ENCODE results near the gene STAT3.
"Not testable (repeated sequence)": the region's sequence is repeated elsewhere in the genome, so short reads cannot be mapped to it uniquely, and the experiment has no call there.

The STAT3 gene

GRCh38 chr17:42309986-42310786 is 78.1 kb downstream of the STAT3 start:
- Histone ChIP-seq H3K9me3 (ENCODE audit: control insufficient read depth, insufficient read depth, low read length) (no peaks in the 10 kb centered on the region), H3K4me1 (ENCODE audit: control insufficient read depth, insufficient read depth, low read length) (peaks cover 10% of the 10 kb centered on the region), H3K4me3 (ENCODE audit: low read length) (no peak overlapping the region), H3K27ac (ENCODE audit: low read length) (no peak overlapping the region), H3K36me3 (ENCODE audit: control insufficient read depth, insufficient read depth, low read length) (0 out of 2 replicates have a peak, but pooled peaks cover 5% of the 10 kb centered on the region), H3K27me3 (ENCODE audit: control insufficient read depth, insufficient read depth, low read length) (no peaks in the 10 kb centered on the region)
- no CpG with 5 or more reads among the region's 19 CpGs for WGBS (ENCODE audit: insufficient coverage, insufficient read length)
- DNase-seq (ENCODE audit: low read depth, low spot score) = no peak

GRCh38 chr17:42309142-42309541 is 79.1 kb downstream of the STAT3 start:
- H3K27ac ChIP-seq (ENCODE audit: low read length) = no peak overlapping the region
- no CpG with 5 or more reads among the region's 9 CpGs for WGBS (ENCODE audit: insufficient coverage, insufficient read length)

GRCh38 chr17:42308446-42308845 is 79.8 kb downstream of the STAT3 start:
- no peak for DNase-seq (ENCODE audit: low read depth, low spot score)
- Histone ChIP-seq H3K27ac (ENCODE audit: low read length) (no peak overlapping the region), H3K4me3 (ENCODE audit: low read length) (no peak overlapping the region), H3K27me3 (ENCODE audit: control insufficient read depth, insufficient read depth, low read length) (no peaks in the 10 kb centered on the region), H3K9me3 (ENCODE audit: control insufficient read depth, insufficient read depth, low read length) (no peaks in the 10 kb centered on the region), H3K36me3 (ENCODE audit: control insufficient read depth, insufficient read depth, low read length) (no peaks in the 10 kb centered on the region), H3K4me1 (ENCODE audit: control insufficient read depth, insufficient read depth, low read length) (peaks cover 10% of the 10 kb centered on the region)
- WGBS (ENCODE audit: insufficient coverage, insufficient read length) = no CpG with 5 or more reads among the region's 7 CpGs

More at GRCh38 chr17:42309142-42309541, 79.1 kb downstream of the STAT3 start:
- no peaks in the 10 kb centered on the region for H3K27me3 ChIP-seq (ENCODE audit: control insufficient read depth, insufficient read depth, low read length)
- no peak overlapping the region for H3K4me3 ChIP-seq (ENCODE audit: low read length)
- no peaks in the 10 kb centered on the region for H3K9me3 ChIP-seq (ENCODE audit: control insufficient read depth, insufficient read depth, low read length)
- DNase-seq (ENCODE audit: low read depth, low spot score) = no peak
- peaks cover 10% of the 10 kb centered on the region for H3K4me1 ChIP-seq (ENCODE audit: control insufficient read depth, insufficient read depth, low read length)
- 0 out of 2 replicates have a peak, but pooled peaks cover 3% of the 10 kb centered on the region for H3K36me3 ChIP-seq (ENCODE audit: control insufficient read depth, insufficient read depth, low read length)

- Histone ChIP-seq H3K4me3 (ENCODE audit: low read length) (no peak overlapping the region), H3K4me1 (ENCODE audit: control insufficient read depth, insufficient read depth, low read length) (peaks cover 5% of the 10 kb centered on the region; the same call in 1 of the 2 replicates)
These were observed 80.8 kb downstream of the STAT3 start for GRCh38 chr17:42307362-42307927.

GRCh38 chr17:42306385-42306667 is 81.9 kb downstream of the STAT3 start:
- H3K27me3 ChIP-seq (ENCODE audit: control insufficient read depth, insufficient read depth, low read length) = no peaks in the 10 kb centered on the region
- DNase-seq (ENCODE audit: low read depth, low spot score) = no peak
- no peak overlapping the region for H3K27ac ChIP-seq (ENCODE audit: low read length)
- peaks cover 5% of the 10 kb centered on the region; the same call in 1 of the 2 replicates for H3K4me1 ChIP-seq (ENCODE audit: control insufficient read depth, insufficient read depth, low read length)
- H3K9me3 ChIP-seq (ENCODE audit: control insufficient read depth, insufficient read depth, low read length) = no peaks in the 10 kb centered on the region
- no peaks in the 10 kb centered on the region for H3K36me3 ChIP-seq (ENCODE audit: control insufficient read depth, insufficient read depth, low read length)
- WGBS (ENCODE audit: insufficient coverage, insufficient read length) = no CpG with 5 or more reads among the region's 5 CpGs
- H3K4me3 ChIP-seq (ENCODE audit: low read length) = no peak overlapping the region

More at GRCh38 chr17:42307362-42307927, 80.8 kb downstream of the STAT3 start:
- no peak for DNase-seq (ENCODE audit: low read depth, low spot score)
- H3K27ac ChIP-seq (ENCODE audit: low read length) = no peak overlapping the region
- H3K9me3 ChIP-seq (ENCODE audit: control insufficient read depth, insufficient read depth, low read length) = no peaks in the 10 kb centered on the region
- no peaks in the 10 kb centered on the region for H3K27me3 ChIP-seq (ENCODE audit: control insufficient read depth, insufficient read depth, low read length)
- H3K36me3 ChIP-seq (ENCODE audit: control insufficient read depth, insufficient read depth, low read length) = no peaks in the 10 kb centered on the region
- no CpG with 5 or more reads among the region's 19 CpGs for WGBS (ENCODE audit: insufficient coverage, insufficient read length)

GRCh38 chr17:42305543-42306384 is 82.5 kb downstream of the STAT3 start:
- no CpG with 5 or more reads among the region's 18 CpGs for WGBS (ENCODE audit: insufficient coverage, insufficient read length)
- Histone ChIP-seq H3K36me3 (ENCODE audit: control insufficient read depth, insufficient read depth, low read length) (no peaks in the 10 kb centered on the region), H3K27me3 (ENCODE audit: control insufficient read depth, insufficient read depth, low read length) (no peaks in the 10 kb centered on the region), H3K4me3 (ENCODE audit: low read length) (no peak overlapping the region), H3K4me1 (ENCODE audit: control insufficient read depth, insufficient read depth, low read length) (peaks cover 5% of the 10 kb centered on the region; the same call in 1 of the 2 replicates), H3K27ac (ENCODE audit: low read length) (no peak overlapping the region), H3K9me3 (ENCODE audit: control insufficient read depth, insufficient read depth, low read length) (no peaks in the 10 kb centered on the region)
- no peak for DNase-seq (ENCODE audit: low read depth, low spot score)

GRCh38 chr17:42305031-42305330 is 83.3 kb downstream of the STAT3 start:
- H3K36me3 ChIP-seq (ENCODE audit: control insufficient read depth, insufficient read depth, low read length); H3K27me3 ChIP-seq (ENCODE audit: control insufficient read depth, insufficient read depth, low read length); H3K4me1 ChIP-seq (ENCODE audit: control insufficient read depth, insufficient read depth, low read length); DNase-seq (ENCODE audit: low read depth, low spot score); H3K27ac ChIP-seq (ENCODE audit: low read length); H3K4me3 ChIP-seq (ENCODE audit: low read length); H3K9me3 ChIP-seq (ENCODE audit: control insufficient read depth, insufficient read depth, low read length): not testable (repeated sequence)
- no CpG with 5 or more reads among the region's 6 CpGs for WGBS (ENCODE audit: insufficient coverage, insufficient read length)

GRCh38 chr17:42304187-42305030 is 83.8 kb downstream of the STAT3 start:
- Histone ChIP-seq H3K4me3 (ENCODE audit: low read length) (no peak overlapping the region), H3K9me3 (ENCODE audit: control insufficient read depth, insufficient read depth, low read length) (no peaks in the 10 kb centered on the region), H3K4me1 (ENCODE audit: control insufficient read depth, insufficient read depth, low read length) (no peaks in the 10 kb centered on the region), H3K27me3 (ENCODE audit: control insufficient read depth, insufficient read depth, low read length) (no peaks in the 10 kb centered on the region), H3K36me3 (ENCODE audit: control insufficient read depth, insufficient read depth, low read length) (no peaks in the 10 kb centered on the region), H3K27ac (ENCODE audit: low read length) (no peak overlapping the region)
- no CpG with 5 or more reads among the region's 16 CpGs for WGBS (ENCODE audit: insufficient coverage, insufficient read length)
- DNase-seq (ENCODE audit: low read depth, low spot score) = no peak

- no peaks in the 10 kb centered on the region for H3K4me1 ChIP-seq (ENCODE audit: control insufficient read depth, insufficient read depth, low read length)
These were observed 84.5 kb downstream of the STAT3 start for GRCh38 chr17:42303694-42304093.

GRCh38 chr17:42301022-42301421 is 87.2 kb downstream of the STAT3 start:
- no peaks in the 10 kb centered on the region for H3K27me3 ChIP-seq (ENCODE audit: control insufficient read depth, insufficient read depth, low read length)
- no peak overlapping the region for H3K4me3 ChIP-seq (ENCODE audit: low read length)
- H3K36me3 ChIP-seq (ENCODE audit: control insufficient read depth, insufficient read depth, low read length) = no peaks in the 10 kb centered on the region

More at GRCh38 chr17:42303694-42304093, 84.5 kb downstream of the STAT3 start:
- DNase-seq (ENCODE audit: low read depth, low spot score) = no peak
- no peaks in the 10 kb centered on the region for H3K9me3 ChIP-seq (ENCODE audit: control insufficient read depth, insufficient read depth, low read length)
- H3K27ac ChIP-seq (ENCODE audit: low read length) = no peak overlapping the region
- WGBS (ENCODE audit: insufficient coverage, insufficient read length) = no CpG with 5 or more reads among the region's 3 CpGs
- H3K27me3 ChIP-seq (ENCODE audit: control insufficient read depth, insufficient read depth, low read length) = no peaks in the 10 kb centered on the region
- no peaks in the 10 kb centered on the region for H3K36me3 ChIP-seq (ENCODE audit: control insufficient read depth, insufficient read depth, low read length)
- H3K4me3 ChIP-seq (ENCODE audit: low read length) = no peak overlapping the region

More at GRCh38 chr17:42301022-42301421, 87.2 kb downstream of the STAT3 start:
- Histone ChIP-seq H3K27ac (ENCODE audit: low read length) (no peak overlapping the region), H3K4me1 (ENCODE audit: control insufficient read depth, insufficient read depth, low read length) (no peaks in the 10 kb centered on the region), H3K9me3 (ENCODE audit: control insufficient read depth, insufficient read depth, low read length) (no peaks in the 10 kb centered on the region)
- WGBS (ENCODE audit: insufficient coverage, insufficient read length) = no CpG with 5 or more reads among the region's 9 CpGs
- no peak for DNase-seq (ENCODE audit: low read depth, low spot score)

All from iPS DF 6.9 (cell line).